ENCODE measurements around the gene MGAT5.

DNA sequence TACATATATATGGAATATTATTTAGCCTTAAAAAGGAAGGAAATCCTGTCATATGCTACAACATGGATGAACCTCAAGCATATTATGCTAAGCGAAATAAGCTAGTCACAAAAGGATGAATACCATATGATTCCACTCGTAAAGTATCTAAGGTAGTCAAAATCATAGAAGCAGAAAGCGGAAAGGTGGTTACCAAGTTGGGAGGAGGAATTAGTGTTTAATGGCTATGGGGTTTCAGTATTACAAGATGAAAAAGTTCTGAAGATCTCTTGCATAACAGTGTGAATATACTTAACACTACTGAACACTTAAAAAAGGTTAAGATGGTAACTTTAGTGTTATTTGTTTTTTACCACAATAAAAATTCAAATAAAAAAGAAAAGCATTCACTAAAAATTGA, 99.0 kb downstream of the MGAT5 start:
- TF ChIP-seq CTCF (conservative IDR thresholded peaks at IDR 0.05) (no peak), ZFX (IDR thresholded peaks at IDR 0.05) (no peak)
